Measurements from ENCODE around the gene LEUTX. TPM values are rescaled to one million over a fixed set of nuclear protein-coding genes. Genes with fewer than 3 reads are reported as not detected.

The LEUTX gene
- total RNA-seq, 1 donor from 2014 or later, result not detected

DNA sequence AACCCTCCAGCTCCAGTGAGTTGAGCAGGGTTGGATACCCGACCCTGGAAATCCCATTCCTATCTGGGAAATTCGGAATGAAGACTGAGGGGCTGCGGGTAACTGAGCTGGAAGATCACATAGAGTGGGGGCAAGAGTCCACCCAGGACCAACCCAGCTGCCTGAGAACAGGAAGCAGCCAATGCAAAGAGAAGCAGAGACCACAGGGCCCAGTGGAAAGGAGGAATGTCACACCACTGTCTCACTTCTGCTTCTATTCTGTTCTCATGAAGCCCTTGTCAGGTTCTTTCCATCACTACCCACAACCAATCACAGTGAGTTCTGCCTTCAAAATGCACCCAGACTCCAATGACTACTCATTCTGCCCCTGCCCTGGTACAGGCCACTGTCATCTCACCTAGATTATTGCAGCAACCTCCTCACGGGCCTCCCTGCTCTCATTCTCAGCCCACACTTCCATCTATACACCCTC lies 40.0 kb downstream of the LEUTX start:
- Histone ChIP-seq H3K27ac (no peak overlapping the region), H3K4me1 (peaks cover 3% of the 10 kb centered on the region), H3K36me3 (no peaks in the 10 kb centered on the region), H3K9me3 (no peaks in the 10 kb centered on the region), H3K27me3 (no peaks in the 10 kb centered on the region), H3K4me3 (no peak overlapping the region)
- TF ChIP-seq POLR2A (IDR thresholded peaks at IDR 0.05) (no peak), CTCF (IDR thresholded peaks at IDR 0.05) (no peak), POLR2AphosphoS5 (IDR thresholded peaks at IDR 0.05; ENCODE audit: insufficient read depth in 1 of 2, low read depth in 1 of 2) (no peak)
- no peak for DNase-seq (ENCODE audit: extremely low spot score in 2 of 2)
- intact Hi-C loops (cut with DNase I), result no loop called here

DNA sequence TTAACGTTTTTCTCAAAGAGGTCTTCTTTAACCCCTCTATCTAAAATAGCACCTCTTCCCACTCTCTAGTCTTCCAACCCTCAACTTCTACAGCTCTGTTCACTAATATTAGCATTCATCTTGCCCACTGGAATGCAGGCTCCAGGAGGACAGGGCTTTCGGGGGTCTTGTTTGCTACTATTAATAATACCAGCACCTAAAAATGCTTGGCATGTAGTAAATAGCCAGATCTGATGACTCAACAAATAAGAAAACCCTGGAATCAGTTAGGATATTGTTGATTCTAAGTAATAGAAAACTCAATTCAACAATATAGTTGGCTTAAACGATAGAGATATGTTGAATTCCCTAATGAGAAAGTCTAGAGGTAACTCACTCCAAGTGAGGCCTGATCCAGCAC lies 41.1 kb downstream of the LEUTX start:
- intact Hi-C loops (cut with DNase I), result no loop called here
- no peak overlapping the region for H3K27ac ChIP-seq
- no peaks in the 10 kb centered on the region for H3K36me3 ChIP-seq
- peaks cover 9% of the 10 kb centered on the region for H3K4me1 ChIP-seq
- no peaks in the 10 kb centered on the region for H3K9me3 ChIP-seq
- TF ChIP-seq POLR2A (IDR thresholded peaks at IDR 0.05) (no peak), CTCF (IDR thresholded peaks at IDR 0.05) (no peak), POLR2AphosphoS5 (IDR thresholded peaks at IDR 0.05; ENCODE audit: insufficient read depth in 1 of 2, low read depth in 1 of 2) (no peak)
- DNase-seq (ENCODE audit: extremely low spot score in 2 of 2), result no peak
- H3K4me3 ChIP-seq, result no peak overlapping the region
- no peaks in the 10 kb centered on the region for H3K27me3 ChIP-seq

DNA sequence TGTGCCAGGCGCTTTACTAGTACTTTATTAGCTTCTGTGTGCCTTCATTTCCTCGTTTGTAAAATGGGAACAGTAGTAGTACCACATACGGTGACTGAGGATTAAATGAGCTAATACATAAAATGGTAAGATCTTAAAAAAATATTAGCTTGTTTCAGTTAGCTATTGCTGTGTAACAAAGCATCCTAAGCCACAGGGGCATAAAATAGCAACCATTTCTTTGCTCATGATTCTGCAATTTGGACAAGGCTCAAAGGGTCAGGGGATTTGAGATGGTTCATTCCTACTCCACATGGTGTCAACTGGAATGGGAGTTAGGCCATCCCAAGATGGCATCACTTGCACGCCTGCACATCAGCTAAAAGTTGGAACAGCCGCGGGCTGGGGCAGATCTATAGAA lies 42.0 kb downstream of the LEUTX start:
- Histone ChIP-seq H3K4me3 (no peak overlapping the region), H3K4me1 (peaks cover 18% of the 10 kb centered on the region), H3K9me3 (no peaks in the 10 kb centered on the region), H3K27ac (no peak overlapping the region), H3K36me3 (peaks cover 0 to 5% of the 10 kb centered on the region in 2 donors), H3K27me3 (no peaks in the 10 kb centered on the region)
- DNase-seq (ENCODE audit: extremely low spot score in 2 of 2), result no peak
- no peak for TF ChIP-seq POLR2A (IDR thresholded peaks at IDR 0.05)
- TF ChIP-seq CTCF (IDR thresholded peaks at IDR 0.05), result no peak
- TF ChIP-seq POLR2AphosphoS5 (IDR thresholded peaks at IDR 0.05; ENCODE audit: insufficient read depth in 1 of 2, low read depth in 1 of 2), result no peak
- intact Hi-C loops (cut with DNase I), result no loop called here

GRCh38 chr19:39823686-39824085 lies 45.0 kb downstream of the LEUTX start:
- Histone ChIP-seq H3K4me1 (peaks cover 18% of the 10 kb centered on the region), H3K9me3 (no peaks in the 10 kb centered on the region), H3K27me3 (no peaks in the 10 kb centered on the region), H3K27ac (peak overlapping the region; percentile 47), H3K4me3 (peak overlapping the region; percentile 64 to 67), H3K36me3 (peaks cover 0 to 33% of the 10 kb centered on the region in 2 donors)
- intact Hi-C loops (cut with DNase I), result no loop called here
- no peak for TF ChIP-seq CTCF (IDR thresholded peaks at IDR 0.05)
- TF ChIP-seq POLR2AphosphoS5 (IDR thresholded peaks at IDR 0.05; ENCODE audit: insufficient read depth in 1 of 2, low read depth in 1 of 2), result no peak
- TF ChIP-seq POLR2A (IDR thresholded peaks at IDR 0.05), result no peak
- DNase-seq (ENCODE audit: extremely low spot score in 2 of 2), result no peak

DNA sequence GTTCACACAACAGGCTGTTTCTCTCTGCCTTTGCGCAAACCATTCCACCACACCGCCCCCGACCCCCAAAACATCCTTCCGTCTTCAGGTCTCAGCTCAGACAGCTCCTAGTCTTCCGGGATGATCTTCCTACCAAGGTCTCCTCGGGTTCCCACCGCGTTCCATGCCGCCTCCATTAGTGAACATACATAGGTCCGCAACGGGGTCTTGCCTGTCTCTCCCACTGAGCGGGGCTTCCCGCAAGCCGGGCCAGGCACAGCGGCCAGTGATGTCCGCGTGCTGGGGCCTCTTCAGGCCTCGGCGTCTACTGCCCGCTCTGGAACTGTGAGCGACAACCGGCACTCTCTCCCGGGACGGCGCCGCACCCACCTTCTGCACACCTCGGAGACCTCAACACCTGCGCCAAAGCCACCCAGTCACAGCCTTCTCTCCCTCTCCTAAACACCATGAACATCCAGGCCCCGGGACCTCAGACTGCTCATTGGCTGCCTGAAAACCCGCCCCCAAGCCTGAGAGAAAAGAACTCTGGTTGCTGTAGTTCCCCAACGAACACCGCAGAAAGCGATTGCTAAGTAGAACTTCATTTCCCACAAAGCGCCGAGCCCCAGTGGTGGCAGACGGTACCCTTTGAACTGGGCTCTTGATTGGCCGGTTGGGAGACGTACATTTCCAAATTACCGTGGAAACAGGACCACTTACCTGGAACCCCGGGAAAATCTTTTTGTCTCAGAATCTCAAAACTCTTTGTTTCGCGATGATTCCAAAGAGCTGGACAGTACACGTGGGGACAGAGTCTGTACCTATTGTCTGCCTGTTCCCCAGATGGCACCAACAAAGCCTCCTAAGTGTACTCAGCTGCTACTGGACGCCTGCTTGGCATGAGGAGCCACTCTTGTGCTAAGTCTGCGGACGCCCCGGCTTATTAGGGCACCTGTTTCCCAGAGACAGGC lies 45.8 kb downstream of the LEUTX start:
- Histone ChIP-seq H3K27ac (peak overlapping the region; percentile 47), H3K27me3 (no peaks in the 10 kb centered on the region), H3K4me1 (peaks cover 18% of the 10 kb centered on the region), H3K36me3 (peaks cover 0 to 36% of the 10 kb centered on the region in 2 donors), H3K4me3 (peak overlapping the region; percentile 64 to 67), H3K9me3 (no peaks in the 10 kb centered on the region)
- no peak for TF ChIP-seq POLR2A (IDR thresholded peaks at IDR 0.05)
- TF ChIP-seq POLR2AphosphoS5 (IDR thresholded peaks at IDR 0.05; ENCODE audit: insufficient read depth in 1 of 2, low read depth in 1 of 2), result peak; percentile 73 to 96
- intact Hi-C loops (cut with DNase I), result no loop called here
- DNase-seq (ENCODE audit: extremely low spot score in 2 of 2), result no peak
